Endodermal cell (in vitro differentiated cells): ENCODE measurements around the gene ZC3H14. TPM values are rescaled to one million over a fixed set of nuclear protein-coding genes. Genes with fewer than 3 reads are reported as not detected.
A peak's percentile ranks its signal among the peaks of the same experiment; 100 is the strongest.

Source experiments
- DNase-seq: peaks from one replicate; pipeline ENCODE4 v3.0.0-alpha.2; 2017
- H3K27ac ChIP-seq: 2 replicates; pipeline ENCODE4 v1.5.1; 2013; ENCODE audit warnings: mild to moderate bottlenecking, low read depth, low read length, moderate library complexity
- H3K27me3 ChIP-seq: 2 replicates; pipeline ENCODE4 v1.6.1; 2013; ENCODE audit warnings: mild to moderate bottlenecking, low read length, moderate library complexity; ENCODE audit not compliant: insufficient read depth, control insufficient read depth, poor library complexity, severe bottlenecking
- H3K36me3 ChIP-seq: 2 replicates; pipeline ENCODE4 v1.7.0; 2013; ENCODE audit warnings: mild to moderate bottlenecking, low read length, moderate library complexity; ENCODE audit not compliant: control insufficient read depth, insufficient read depth
- H3K4me1 ChIP-seq: one replicate; pipeline ENCODE4 v1.7.0; 2013; ENCODE audit warnings: low read length; ENCODE audit not compliant: control insufficient read depth, insufficient read depth
- H3K4me3 ChIP-seq: 2 replicates; pipeline ENCODE4 v1.5.1; 2013; ENCODE audit warnings: mild to moderate bottlenecking, low read length, moderate library complexity
- H3K9ac ChIP-seq: 2 replicates; pipeline ENCODE4 v1.6.1; 2013; ENCODE audit warnings: mild to moderate bottlenecking, low read length, moderate library complexity; ENCODE audit not compliant: poor library complexity, severe bottlenecking; ENCODE audit errors: extremely low read depth
- H3K9me3 ChIP-seq: 2 replicates; pipeline ENCODE4 v1.6.1; 2013; ENCODE audit warnings: mild to moderate bottlenecking, low read length, moderate library complexity; ENCODE audit not compliant: control insufficient read depth
- H3K27ac Mint-ChIP-seq: 2 replicates; pipeline ENCODE4 v1.8.0; 2020; ENCODE audit warnings: mixed read lengths
- H3K27me3 Mint-ChIP-seq: 2 replicates; pipeline ENCODE4 v1.8.0; 2021; ENCODE audit warnings: mild to moderate bottlenecking, mixed read lengths; ENCODE audit not compliant: insufficient read depth
- H3K36me3 Mint-ChIP-seq: 2 replicates; pipeline ENCODE4 v1.8.0; 2020; ENCODE audit warnings: low read depth, mixed read lengths
- H3K4me1 Mint-ChIP-seq: 2 replicates; pipeline ENCODE4 v1.8.0; 2020; ENCODE audit warnings: mixed read lengths
- H3K4me3 Mint-ChIP-seq: 2 replicates; pipeline ENCODE4 v1.8.0; 2020; ENCODE audit warnings: mild to moderate bottlenecking, moderate library complexity, mixed read lengths
- H3K9me3 Mint-ChIP-seq: 2 replicates; pipeline ENCODE4 v1.8.0; 2020; ENCODE audit warnings: mild to moderate bottlenecking, mixed read lengths
- WGBS, 2 experiments: methylation state at CpG; one replicate each; pipeline versions ENCODE4 v1.1.5 to v1.1.7; 2013; ENCODE audit warnings: missing lambda C conversion rate in 2 of 2, mixed read lengths in 1 of 2; ENCODE audit not compliant: insufficient coverage in 1 of 2, insufficient read length in 1 of 2; 5-methylcytosine and 5-hydroxymethylcytosine counted together
- total RNA-seq, 2 donors: library from RNA; stranded (reverse); fragmentation: NEBNext Ultra II Directional in 1 of 2; extraction: Animal tissue kit (Norgen Biotek cat#: 25700) in 1 of 2; gene quantifications; 2 replicates in 1 of 2; 3 replicates in 1 of 2; pipeline ENCODE4 v1.2.1, GENCODE V29; 2021
- TF ChIP-seq, protein P1 (sequence below): fragments of 200-600 bp; sonication (generic); conservative IDR thresholded peaks from 2 replicates; pipeline ENCODE4 v1.5.0; 2021; ENCODE audit warnings: antibody characterized with exemption, mild to moderate bottlenecking

Gene ZC3H14
- total RNA-seq, 2 donors from 2014 or later, result 111 to 142 TPM

DNA sequence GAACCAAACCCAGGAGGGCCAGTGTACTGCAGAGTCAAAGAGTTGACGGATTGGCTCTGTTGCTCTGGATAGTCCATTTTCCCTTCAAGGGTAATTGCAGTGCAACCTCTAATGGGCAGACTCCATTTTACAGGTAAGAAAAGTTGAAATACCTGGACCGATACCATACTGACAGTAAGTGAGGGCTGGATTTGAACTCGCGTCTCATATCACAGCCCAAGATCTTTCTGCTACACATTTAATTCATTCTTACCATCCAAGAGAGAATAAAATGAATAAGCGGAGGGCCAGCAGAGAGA, 356 bp upstream of the ZC3H14 start:
- no peaks in the 10 kb centered on the region for H3K4me1 ChIP-seq
- WGBS, 2 experiments, result 56 to 65% methylated on average over 4 to 5 of the region's 5 CpGs
- Mint-ChIP-seq H3K4me1 (peaks cover 9% of the 10 kb centered on the region), H3K4me3 (peak overlapping the region; percentile 76), H3K36me3 (peaks cover 15% of the 10 kb centered on the region), H3K9me3 (no peaks in the 10 kb centered on the region), H3K27me3 (no peaks in the 10 kb centered on the region), H3K27ac (peak overlapping the region; percentile 84)
- H3K27me3 ChIP-seq, result no peaks in the 10 kb centered on the region
- H3K36me3 ChIP-seq, result peaks cover 22% of the 10 kb centered on the region
- peak overlapping the region; percentile 96 for H3K4me3 ChIP-seq
- TF ChIP-seq, protein P1, sequence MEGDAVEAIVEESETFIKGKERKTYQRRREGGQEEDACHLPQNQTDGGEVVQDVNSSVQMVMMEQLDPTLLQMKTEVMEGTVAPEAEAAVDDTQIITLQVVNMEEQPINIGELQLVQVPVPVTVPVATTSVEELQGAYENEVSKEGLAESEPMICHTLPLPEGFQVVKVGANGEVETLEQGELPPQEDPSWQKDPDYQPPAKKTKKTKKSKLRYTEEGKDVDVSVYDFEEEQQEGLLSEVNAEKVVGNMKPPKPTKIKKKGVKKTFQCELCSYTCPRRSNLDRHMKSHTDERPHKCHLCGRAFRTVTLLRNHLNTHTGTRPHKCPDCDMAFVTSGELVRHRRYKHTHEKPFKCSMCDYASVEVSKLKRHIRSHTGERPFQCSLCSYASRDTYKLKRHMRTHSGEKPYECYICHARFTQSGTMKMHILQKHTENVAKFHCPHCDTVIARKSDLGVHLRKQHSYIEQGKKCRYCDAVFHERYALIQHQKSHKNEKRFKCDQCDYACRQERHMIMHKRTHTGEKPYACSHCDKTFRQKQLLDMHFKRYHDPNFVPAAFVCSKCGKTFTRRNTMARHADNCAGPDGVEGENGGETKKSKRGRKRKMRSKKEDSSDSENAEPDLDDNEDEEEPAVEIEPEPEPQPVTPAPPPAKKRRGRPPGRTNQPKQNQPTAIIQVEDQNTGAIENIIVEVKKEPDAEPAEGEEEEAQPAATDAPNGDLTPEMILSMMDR, result no peak
- H3K9ac ChIP-seq, result no peak overlapping the region
- no peak overlapping the region for H3K27ac ChIP-seq
- no peak for DNase-seq
- no peaks in the 10 kb centered on the region for H3K9me3 ChIP-seq

DNA sequence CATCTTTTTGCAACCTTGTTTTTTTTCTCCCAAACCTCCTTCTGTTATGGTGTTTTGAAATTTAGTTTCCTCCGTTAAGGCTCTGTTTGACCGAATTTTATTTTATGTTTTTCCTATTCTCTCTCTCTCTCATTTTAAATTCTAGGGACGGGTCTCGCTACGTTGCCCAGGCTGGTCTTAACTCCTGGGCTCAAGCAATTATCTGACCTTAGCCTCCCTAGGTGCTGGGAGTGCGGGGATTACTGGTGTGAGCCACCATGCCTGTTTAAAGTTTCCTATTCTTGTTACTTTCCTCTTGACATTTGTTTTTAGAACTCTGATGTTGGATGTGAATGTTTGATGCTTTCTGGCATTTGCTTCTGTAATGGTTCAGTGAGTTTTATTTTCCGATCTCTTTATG, 1.0 kb downstream of the ZC3H14 start:
- peaks cover 27% of the 10 kb centered on the region for H3K36me3 Mint-ChIP-seq
- peaks cover 9% of the 10 kb centered on the region for H3K4me1 Mint-ChIP-seq
- TF ChIP-seq, protein P1, result no peak
- no peak for DNase-seq
- no peaks in the 10 kb centered on the region for H3K27me3 Mint-ChIP-seq
- Histone ChIP-seq H3K9me3 (no peaks in the 10 kb centered on the region), H3K4me1 (no peaks in the 10 kb centered on the region), H3K27me3 (no peaks in the 10 kb centered on the region), H3K4me3 (peak overlapping the region; percentile 96), H3K9ac (peak overlapping the region; percentile 85), H3K27ac (no peak overlapping the region), H3K36me3 (peaks cover 36% of the 10 kb centered on the region)
- peak overlapping the region; percentile 89 for H3K27ac Mint-ChIP-seq
- peak overlapping the region; percentile 76 for H3K4me3 Mint-ChIP-seq
- no peaks in the 10 kb centered on the region for H3K9me3 Mint-ChIP-seq
- WGBS, 2 experiments, result 20 to 32% methylated on average over 1 to 7 of the region's 7 CpGs

DNA sequence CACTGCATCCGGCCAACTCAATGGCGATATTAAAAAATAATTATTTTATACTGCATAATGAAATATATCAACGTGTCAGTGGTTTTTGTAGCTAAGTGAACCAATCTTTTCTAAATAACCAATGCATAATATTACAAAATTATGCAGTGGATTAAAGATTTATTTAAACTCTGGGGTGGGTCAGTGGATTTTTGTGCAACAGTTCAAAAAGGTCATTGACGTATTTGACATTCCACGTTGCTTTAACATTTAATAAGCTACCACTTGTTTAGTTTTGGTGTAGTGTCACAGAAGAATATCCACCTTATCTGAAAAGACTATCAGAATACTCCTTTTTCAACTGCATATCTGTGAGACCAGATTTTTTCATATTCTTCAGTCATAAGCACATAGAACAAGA, 2.6 kb downstream of the ZC3H14 start:
- Histone ChIP-seq H3K9ac (no peak overlapping the region), H3K9me3 (no peaks in the 10 kb centered on the region), H3K27ac (no peak overlapping the region), H3K4me1 (no peaks in the 10 kb centered on the region), H3K27me3 (no peaks in the 10 kb centered on the region), H3K36me3 (peaks cover 52% of the 10 kb centered on the region), H3K4me3 (no peak overlapping the region)
- Mint-ChIP-seq H3K4me1 (peaks cover 9% of the 10 kb centered on the region), H3K27me3 (no peaks in the 10 kb centered on the region), H3K4me3 (no peak overlapping the region), H3K36me3 (peaks cover 42% of the 10 kb centered on the region), H3K9me3 (no peaks in the 10 kb centered on the region), H3K27ac (no peak overlapping the region)
- TF ChIP-seq, protein P1, result no peak
- 100% methylated on average over 3 of the region's 5 CpGs; no CpG with 5 or more reads in 1 of the 2 experiments for WGBS, 2 experiments
- DNase-seq, result no peak
